T-helper 1 cell treated with Interleukin-12 subunit alpha and Interleukin-12 subunit beta and Interleukin-4 antibody, amounts not matched to agents 30 ng/mL and 1 ng/mL, for 36 hours (primary cell): Measurements from ENCODE around the gene CYGB. TPM values are rescaled to one million over a fixed set of nuclear protein-coding genes. Genes with fewer than 3 reads are reported as not detected.

ENCODE experiments used
- intact Hi-C: fragments of 100-400 bp; cut with micrococcal nuclease; formaldehyde crosslinking; loops from one replicate; pipeline ENCODE4 v1.15.1; 2024
- total RNA-seq: library from RNA; stranded (reverse); gene quantifications from 2 replicates; pipeline ENCODE4 v1.2.3, GENCODE V29; 2022

The CYGB gene
- total RNA-seq, 1 donor from 2014 or later, result 0.29 TPM

DNA sequence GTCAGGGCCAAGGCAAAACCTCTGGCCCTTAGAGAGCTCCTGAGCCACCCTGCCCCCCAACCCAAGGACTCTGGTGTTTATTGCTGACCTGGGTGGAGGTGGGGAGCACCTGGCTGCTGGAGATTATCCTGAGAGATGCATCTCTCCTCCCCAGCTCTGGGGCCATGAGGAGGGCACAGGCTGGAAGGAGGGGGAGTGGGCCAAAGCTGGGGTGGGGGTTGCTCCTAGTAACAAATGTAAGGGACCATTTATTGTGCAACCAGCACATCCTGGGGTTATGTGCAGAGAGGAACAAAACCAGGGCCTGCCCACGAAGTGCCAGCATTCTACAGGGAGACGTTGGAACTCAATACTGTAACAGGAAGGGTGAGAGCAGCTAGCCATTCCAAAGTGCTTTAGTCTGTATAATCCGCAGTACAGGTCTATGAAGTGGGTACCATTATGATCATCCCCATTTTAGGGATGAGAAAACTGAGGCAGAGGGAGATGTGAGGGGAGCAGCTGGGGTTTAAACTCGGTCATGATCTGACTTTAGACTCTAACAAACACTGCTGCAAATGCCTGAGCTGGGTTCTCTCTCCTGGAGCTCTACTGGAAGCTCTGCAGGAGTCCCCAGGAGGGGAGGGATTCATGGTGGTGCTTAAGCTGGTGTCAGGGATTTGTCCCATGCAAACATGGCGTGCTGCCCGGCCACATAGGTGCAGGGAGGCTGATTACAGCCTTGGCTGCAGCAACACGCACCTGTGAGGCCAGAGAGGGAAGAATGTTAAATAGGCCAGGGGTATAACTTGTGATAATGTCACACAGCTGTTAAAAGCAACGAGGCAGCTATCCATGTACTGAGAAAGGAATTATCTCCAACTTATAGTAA is 34.9 kb downstream of the CYGB start:
- intact Hi-C loops, result loop anchor here (10.0 kb wide), 1 partner anchor 398 kb away; the partner anchor contains the start of gene EXOC7

DNA sequence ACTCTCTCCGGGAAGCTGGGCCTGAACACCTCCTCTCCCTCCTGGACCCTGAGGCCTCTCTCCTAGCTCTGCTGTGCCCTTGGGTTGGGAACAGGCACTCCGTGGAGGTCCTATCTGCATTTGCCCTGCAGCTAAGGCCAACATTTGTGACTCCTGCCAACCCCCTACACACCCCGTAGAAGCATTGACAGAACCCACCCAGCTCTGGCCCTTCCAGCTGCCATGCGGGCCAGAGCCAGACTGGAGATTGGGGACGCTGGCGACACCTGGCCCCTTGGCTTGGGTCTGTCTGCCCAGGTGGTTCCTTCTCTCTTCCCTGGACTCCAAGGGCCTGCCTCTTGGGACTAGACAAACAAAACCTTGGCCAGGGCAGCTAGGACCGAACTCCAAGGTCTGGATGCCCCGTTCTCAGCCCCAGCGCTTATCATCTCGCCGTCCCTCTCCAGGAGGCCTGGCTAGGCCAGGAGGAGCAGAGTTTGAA is 35.6 kb downstream of the CYGB start:
- intact Hi-C loops, result loop anchor here (1.0 to 10.0 kb wide), 6 partner anchors 9 to 397 kb away; partner anchors contain the start of genes EXOC7 and UBE2O

DNA sequence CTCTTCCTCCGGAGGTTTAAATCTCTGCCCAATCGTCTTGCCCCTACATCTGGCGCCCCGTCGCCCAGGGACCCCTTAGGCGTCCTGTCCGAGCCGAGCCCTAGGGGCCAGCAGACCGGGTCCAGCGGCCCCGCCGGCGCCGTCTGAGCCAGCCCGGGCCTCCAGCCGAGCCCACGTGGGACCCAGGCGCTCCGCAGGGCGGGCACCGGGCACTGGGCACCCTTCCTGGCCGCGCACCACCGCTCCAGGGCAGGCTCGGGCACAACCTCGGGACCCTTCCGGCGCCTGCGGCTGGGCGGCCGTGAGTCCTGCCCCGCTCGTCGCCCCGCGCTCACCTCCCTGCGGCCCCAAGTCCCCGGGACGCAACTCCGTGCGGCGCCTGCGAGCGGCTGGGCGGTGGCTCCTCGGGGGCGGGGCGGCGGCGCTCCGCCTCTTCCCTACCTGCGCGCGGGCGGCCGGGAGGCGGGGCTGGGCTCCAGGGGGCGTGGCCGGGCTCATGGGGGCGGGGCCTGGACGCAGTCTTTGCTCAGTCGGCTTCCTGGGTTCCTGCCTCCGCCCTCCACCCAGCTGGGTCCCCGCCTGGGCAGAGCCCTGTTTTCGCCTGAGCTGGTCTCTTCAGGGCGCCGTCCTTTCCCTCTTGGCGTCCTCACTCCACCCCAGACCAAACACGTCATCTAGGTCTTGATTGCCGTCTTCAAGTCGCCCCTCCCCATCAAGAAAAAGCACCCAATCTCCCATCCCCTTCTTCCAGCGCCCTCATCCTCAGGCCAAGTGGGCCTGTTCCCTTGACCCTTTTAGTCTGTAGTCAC is 36.3 kb downstream of the CYGB start, which contains the start of gene RHBDF2:
TSS of gene RHBDF2 (minus strand) at position 406 of the 809 bp plus-strand sequence. CDS start 19,899 bp downstream, outside the sequence.
- intact Hi-C loops, result loop anchor here (1.0 to 10.0 kb wide), 6 partner anchors 8 to 396 kb away; partner anchors contain the start of genes EXOC7 and UBE2O

DNA sequence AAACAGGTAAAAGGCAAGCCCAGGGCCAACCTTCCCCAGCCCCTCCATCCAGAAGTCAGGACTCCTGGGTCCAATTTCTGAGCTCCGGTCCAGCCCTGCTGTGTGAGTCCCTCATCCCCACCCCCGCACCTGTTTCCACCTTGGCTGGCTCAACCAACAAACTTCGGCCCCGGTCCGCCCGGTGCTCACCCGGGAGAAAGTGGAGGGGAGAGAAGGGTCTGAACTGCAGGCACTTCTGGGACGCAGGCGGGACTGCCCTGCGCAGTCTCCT is 36.8 kb downstream of the CYGB start:
- intact Hi-C loops, result loop anchor here (1.0 to 10.0 kb wide), 6 partner anchors 7 to 396 kb away; partner anchors contain the start of genes EXOC7 and UBE2O

DNA sequence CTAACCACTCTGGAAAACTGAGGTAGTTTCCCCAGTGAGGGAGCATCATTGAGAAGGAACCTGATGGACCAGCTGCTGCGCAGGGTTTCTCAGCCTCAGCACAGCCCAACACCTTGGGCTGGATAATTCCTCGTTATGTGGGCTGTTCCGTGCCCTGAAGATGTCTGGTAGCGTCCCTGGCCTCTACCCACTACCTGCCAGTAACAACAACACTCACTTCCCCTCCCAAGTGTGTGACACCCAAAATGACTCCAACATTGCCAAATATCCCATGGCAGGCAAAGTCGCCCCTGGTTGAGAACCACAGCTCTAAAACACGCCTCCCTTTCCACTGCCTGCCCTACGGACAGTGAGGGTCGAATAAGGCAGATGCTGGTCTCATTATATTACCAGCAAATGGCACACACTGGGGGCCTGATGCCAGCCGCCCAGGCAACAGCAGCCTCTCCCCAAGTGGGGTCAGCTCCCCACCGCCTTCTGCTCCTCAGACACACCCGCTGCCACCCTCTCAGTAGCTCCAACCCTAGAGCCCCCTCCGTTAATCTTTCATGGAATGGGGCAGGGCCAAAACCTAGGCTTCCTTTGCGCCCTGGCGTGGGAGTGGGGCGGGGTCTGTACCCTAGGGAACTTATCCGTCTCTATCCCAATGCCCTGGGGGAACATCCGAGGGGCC is 37.3 kb downstream of the CYGB start:
- intact Hi-C loops, result loop anchor here (10.0 kb wide), 1 partner anchor 395 kb away; the partner anchor contains the start of gene EXOC7

DNA sequence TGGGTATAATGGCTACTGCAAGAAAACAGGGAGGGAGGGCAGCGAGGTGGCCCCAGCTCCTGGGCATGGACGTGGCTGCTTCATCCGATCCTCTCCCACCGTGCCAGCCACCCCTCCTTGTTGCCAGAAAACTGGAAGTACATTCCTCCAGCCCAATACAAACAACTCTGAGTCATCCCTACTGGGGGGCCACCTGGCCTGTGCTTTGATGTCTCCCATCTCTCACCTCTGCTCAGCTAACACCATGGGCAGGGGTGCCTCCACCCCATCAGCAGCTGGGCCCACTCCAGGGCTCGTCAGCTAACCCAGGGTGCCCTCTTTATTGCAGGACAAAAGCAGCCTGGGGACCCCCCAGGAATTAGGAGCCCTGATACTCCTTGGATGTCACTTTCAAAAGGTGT is 38.2 kb downstream of the CYGB start:
- intact Hi-C loops, result no loop called here

DNA sequence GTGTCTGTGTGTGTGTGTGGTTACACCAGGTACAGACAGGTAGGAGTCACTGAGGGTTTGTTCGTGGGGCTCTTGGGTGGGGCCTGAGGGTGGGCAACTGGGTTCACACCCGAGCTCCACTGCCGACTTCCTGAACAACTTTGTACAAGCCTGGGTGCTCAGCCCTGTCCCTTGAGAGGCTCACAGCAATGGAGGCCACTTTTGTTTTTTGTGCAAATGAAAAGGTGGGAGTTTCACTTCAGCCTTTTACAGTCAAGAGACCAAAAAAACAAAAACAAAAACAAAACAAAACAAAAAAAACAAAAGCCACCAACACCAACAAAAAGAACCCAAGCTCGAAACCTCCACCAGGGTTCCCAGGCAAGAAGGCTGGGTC is 38.6 kb downstream of the CYGB start:
- intact Hi-C loops, result no loop called here

DNA sequence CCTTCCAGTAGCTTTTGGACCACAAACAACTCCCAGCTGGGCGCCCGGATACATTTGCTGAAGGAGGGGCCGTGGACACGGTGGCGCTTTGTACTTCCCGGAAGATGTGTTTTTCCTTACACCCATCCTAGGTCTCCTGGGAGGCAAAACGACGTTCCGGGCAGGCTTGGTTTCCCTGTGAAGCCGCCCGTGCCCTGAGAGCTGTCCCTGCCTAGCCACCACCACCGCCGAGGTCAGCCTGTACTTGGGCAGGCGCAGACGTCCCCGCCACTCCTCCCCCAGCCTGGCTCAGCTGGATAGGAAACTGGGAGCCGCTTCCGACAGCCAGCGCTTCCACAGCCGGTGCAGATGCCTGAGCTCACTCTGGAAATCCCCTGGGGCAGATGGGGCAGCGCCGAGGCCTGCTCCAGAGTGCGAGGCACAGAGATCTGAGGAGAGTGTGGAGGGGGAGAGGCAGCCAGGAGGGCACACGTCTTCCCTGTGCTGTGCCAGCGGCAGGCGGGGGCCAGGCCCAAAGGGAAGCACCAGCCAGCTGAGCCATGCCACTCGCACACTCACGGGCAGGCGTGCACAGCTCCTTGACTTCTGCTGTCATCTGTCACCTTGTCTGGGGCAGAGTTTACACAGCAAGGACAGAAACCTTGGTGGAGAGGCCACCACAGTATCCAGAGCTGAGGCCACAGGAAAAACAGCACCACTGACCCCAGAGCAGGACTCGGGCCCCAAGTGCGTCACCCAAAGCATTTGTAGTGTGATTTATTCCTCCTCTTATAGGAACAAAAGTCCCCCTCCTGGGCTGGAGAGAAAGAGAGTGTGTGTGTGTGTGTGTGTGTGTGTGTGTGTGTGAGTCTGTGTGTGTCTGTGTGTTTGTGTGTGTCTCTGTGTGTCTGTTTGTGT is 39.3 kb downstream of the CYGB start:
- intact Hi-C loops, result no loop called here

DNA sequence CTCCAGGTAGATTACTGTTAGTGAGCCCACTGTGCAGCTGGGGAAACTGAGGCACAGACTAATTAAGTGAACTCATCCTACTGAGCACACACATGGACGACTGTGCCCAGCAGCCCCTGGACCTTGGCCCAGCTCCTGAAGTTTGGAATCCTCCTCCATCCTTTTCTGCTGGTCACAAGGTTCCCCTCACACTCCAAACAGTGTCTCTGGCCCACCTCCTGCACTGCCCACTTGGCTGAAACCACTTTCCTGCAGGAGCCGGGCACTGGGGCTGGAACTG is 39.9 kb downstream of the CYGB start:
- intact Hi-C loops, result no loop called here

DNA sequence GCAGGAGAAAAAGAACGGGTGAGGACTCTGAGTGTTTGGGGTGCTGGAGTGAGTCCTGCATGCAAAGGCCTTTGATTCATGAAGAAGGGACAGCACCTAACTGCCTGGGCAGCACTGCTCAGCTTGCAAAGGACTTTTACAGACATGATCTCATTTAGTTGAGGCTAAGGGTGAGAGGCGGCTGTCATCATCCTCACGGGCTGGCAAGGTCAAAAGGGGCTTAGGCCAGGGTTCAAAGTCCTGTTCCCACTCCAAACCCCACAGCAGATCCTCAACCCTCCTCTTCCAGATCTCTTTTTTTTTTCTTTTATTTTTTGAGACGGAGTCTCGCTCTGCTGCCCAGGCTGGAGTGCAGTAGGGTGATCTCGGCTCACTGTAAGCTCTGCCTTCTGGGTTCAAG is 41.0 kb downstream of the CYGB start:
- intact Hi-C loops, result no loop called here

DNA sequence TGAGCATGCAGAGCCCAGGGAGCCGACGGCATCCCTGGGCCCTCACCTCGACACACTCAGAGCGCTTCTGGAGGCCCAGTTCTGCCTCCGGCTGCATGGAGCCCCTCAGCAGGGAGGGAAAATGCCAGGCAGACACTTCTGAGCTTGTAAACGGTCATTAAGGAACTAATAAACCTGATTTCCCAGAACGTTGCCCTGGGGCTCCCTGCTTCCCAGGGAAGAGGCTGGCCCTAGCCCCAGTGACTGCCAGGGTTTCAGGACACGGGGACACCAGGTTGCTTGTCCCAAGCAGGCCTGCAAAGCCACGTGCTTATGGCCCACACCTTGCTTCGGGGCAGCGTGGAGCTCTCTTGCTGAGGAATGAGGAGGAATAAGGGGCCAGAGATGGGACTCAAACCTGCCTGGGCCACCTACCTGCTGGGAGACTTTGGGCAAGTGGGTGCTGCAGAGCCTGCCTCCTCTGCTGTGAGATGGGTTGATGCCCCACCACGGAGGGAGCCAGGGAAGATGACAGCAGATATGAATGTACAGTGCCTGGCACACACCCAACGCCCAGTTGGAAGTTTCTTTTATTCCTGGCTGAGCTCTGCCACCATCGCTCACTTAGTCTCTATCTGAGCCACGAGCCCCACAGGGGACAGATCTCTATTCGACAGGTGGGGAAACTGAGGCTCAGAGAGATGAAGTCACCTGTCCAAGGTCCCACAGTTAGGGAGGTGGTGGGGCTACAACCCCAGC is 41.7 kb downstream of the CYGB start:
- intact Hi-C loops, result no loop called here

DNA sequence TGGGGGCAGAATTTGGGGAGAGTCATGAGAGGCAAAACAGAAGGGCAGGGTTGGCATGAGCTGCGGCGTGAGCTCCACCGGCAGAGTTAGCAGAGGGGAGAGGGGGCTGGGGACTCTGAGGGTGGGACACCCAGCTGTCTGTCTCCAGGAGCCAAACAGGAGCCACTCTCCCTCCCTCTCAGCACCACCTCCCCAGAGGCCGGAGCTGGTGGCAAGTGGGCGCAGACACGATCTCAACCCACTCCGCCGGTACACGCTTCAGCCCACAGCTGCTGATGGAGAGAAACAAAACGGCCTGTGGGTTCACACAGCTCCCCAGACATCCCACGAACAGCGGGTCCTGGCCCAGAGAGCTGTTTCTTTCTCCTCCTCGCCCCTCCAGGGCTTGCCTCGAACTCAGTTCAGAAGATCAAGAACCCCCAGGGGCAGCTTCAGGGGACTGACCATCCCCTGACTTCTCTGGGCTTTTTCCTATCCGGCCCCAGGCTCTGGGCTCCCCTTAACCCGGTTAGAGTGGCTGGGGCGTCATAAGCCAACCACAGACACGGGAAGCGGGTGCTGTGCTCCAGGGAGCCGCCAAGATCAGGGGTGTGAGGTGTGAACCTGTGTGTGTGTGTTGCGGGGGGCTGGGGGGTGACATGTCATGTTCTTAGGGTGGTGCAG is 43.9 kb downstream of the CYGB start:
- intact Hi-C loops, result loop anchor here (1.0 to 2.0 kb wide), 3 partner anchors 8 to 63 kb away; partner anchors contain the start of gene RHBDF2

DNA sequence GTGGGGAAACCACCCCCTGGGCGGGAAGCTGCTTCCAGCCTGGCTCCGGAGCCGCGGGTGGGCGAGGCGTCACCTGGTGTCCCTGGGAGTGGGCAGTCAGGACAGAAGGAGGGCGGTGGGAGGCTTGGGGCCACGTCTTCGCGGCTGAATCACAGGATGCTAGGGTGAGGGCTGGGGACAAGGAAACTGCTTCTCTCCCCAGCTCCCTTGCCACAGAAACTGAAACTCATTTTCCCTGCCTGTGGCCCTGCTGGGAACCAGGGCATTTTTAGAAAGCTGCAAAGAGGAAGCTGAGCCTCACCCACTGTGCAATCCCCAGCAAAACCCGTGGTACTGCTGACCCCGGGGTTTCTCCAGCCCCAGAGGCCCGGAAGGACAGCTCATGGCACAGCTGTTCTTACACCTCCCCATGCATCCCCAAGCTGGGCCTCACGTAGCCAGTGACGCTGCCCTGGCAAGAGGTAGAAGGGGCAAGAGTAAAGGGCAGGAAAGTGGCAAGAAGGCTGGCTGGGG is 44.5 kb downstream of the CYGB start:
- intact Hi-C loops, result loop anchor here (1.0 to 2.0 kb wide), 3 partner anchors 8 to 64 kb away; partner anchors contain the start of gene RHBDF2

DNA sequence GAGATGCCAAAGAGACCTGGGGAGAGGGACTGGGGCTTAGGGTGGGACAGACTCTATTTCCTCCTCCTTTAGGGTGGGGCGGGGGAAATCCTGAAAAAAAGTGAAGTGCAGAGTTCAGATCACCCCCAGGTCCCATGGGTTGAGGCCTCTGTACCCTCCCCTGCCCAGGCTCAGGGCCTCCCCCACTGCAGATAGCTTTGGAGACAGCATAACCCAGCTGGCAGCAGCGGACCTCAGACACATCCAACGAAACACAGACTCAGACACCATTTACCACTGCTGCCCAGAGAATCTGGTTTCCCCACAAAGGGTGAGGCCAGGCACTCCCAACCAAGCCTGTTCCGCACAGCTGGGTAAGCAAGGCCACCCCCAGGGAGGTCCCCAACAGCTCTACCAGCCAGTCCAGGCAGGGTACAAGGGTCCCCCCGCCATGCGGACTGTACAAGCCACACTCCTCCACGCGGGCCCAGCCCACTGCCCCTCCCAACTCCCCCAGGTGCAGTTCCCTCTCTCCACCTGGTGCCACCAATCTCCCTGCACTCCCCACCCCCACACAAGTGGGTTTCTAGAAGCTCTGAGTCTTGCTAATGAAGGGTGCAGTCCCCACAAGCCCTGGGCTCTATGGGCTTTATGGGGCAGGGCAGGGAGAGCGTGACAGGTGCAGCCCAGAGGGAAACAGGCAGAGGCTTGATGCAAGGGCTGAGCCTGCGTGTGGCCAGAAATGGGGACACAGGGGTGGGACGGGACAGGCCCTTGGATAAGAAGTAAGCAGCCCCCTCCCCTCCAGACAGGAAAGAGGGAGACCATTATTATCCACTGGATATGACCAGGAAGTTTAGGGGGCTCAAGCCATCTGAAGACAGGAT is 45.2 kb downstream of the CYGB start:
- intact Hi-C loops, result loop anchor here (2.0 kb wide), 1 partner anchor 64 kb away; no protein-coding TSS in a partner anchor

DNA sequence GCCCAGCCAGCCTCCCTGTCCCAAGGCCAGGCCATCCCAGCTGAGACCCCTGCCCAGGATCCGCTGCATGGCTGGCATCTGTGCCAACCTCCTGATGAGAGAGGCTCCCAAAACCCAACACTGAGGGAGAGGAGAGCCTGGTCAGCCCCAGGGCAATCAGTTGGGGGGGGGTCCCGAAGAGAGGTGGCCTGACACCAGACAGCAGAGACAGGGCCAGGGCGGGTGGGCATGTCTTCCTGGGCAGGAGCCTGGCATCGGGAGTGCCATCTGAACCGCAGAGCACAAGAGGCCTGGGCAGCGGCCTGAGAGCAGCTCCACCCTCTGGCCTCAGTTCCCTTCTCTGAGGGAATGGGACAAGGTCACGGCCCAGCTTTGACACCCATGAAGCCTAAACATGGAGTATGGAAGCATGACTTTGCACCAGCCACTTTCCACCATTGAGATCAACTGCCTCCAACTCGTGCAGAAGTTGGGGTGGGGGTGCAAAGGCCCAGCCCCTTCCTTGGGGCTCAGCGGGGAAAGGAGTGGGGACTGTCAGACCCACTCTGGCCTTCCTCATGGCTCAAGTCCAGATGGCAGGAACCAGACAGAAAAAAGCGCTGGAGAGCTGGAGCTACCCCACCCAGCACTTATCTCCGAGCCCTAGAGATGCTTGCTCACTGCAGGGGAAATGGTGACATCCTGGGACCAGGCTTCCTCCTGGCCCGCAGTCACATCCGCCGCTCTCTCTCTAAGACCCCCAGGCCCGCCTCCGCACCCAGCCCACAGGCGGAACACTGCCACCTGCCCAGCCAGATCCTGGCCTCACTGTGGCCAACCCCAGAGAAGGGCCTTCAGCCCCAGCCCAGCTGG is 46.0 kb downstream of the CYGB start:
- intact Hi-C loops, result loop anchor here (2.0 kb wide), 1 partner anchor 65 kb away; no protein-coding TSS in a partner anchor

DNA sequence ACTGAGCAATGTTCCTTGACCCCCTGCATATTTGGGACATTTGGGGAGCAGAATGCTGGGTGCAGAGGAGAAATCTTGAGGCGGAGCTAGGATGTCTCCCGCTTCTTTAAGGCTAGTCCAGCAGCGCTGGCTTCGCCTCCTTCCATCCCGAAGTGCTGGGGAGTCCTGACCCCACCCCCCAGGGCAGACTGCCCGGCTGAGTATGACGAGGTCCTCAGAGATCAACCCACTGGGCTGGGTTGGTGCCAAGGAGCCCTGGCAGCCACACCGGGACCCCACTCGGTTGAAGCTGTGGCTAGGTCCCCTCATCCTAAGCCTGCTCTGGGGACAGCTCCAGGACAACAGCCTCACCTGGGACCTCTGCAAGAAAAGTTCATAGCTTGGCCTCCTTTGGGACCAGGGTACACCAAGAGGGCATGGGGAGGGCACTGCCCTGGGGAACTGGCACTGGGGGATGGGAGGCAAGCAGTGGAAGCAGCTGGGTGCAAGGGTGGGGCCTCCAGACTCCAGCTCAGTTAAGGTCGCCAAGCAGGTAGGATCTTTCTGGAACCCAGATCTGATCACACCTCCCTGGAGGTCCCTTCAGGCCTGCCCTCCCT is 47.3 kb downstream of the CYGB start:
- intact Hi-C loops, result no loop called here
